ENCODE data around the gene TSEN34.

GRCh38 chr19:54162884-54163283 lies 28.2 kb upstream of the TSEN34 start:
- TF ChIP-seq CTCF (IDR thresholded peaks at IDR 0.05 in 4 of 5, conservative IDR thresholded peaks at IDR 0.05 in 1 of 5) (no peak), POLR2A (IDR thresholded peaks at IDR 0.05) (no peak)
